HepG2 (cell line): ENCODE measurements around the gene C2orf80. TPM values are rescaled to one million over a fixed set of nuclear protein-coding genes. Genes with fewer than 3 reads are reported as not detected.

Source experiments
- ARNT ChIP-seq: fragments of 450-650 bp; IDR thresholded peaks from 2 replicates; pipeline ENCODE4 v1.6.1; 2017
- ARNT2 ChIP-seq: sonication (generic); formaldehyde crosslinking; IDR thresholded peaks from 2 replicates; pipeline ENCODE4 v1.8.0; 2022; ENCODE audit warnings: mild to moderate bottlenecking, low read depth, missing genetic modification reagents, moderate library complexity
- ASH2L ChIP-seq: fragments of 300-600, 200-600 bp; sonication (generic); IDR thresholded peaks from 2 replicates; pipeline ENCODE4 v1.7.0; 2017; ENCODE audit warnings: low read depth, mild to moderate bottlenecking, moderate library complexity, mixed read lengths, low read length; ENCODE audit not compliant: insufficient read length
- CBFB ChIP-seq: sonication (generic); formaldehyde crosslinking; IDR thresholded peaks from 2 replicates; pipeline ENCODE4 v1.4.0; 2020; ENCODE audit warnings: missing genetic modification reagents
- GATAD2A ChIP-seq: IDR thresholded peaks from 2 replicates; pipeline ENCODE4 v1.6.1; 2016
- HBP1 ChIP-seq: IDR thresholded peaks from 2 replicates; pipeline ENCODE4 v1.6.1; 2016; ENCODE audit warnings: low read depth, control low read depth
- KDM5B ChIP-seq: sonication (generic); formaldehyde crosslinking; IDR thresholded peaks from 2 replicates; pipeline ENCODE4 v1.4.0; 2020; ENCODE audit warnings: missing genetic modification reagents, mild to moderate bottlenecking, borderline replicate concordance
- KLF9 ChIP-seq: IDR thresholded peaks from 2 replicates; pipeline ENCODE4 v1.6.1; 2016; ENCODE audit warnings: low read depth
- NFKBIZ ChIP-seq: IDR thresholded peaks from 2 replicates; pipeline ENCODE4 v1.6.1; 2018; ENCODE audit warnings: missing genetic modification reagents, missing compliant biosample characterization
- NKX3-1 ChIP-seq: sonication (generic); formaldehyde crosslinking; IDR thresholded peaks from 2 replicates; pipeline ENCODE4 v1.5.0; 2020; ENCODE audit warnings: missing genetic modification reagents
- NPAS2 ChIP-seq: sonication (generic); formaldehyde crosslinking; IDR thresholded peaks from 2 replicates; pipeline ENCODE4 v1.8.0; 2022; ENCODE audit warnings: mild to moderate bottlenecking, missing genetic modification reagents, borderline replicate concordance
- RELA ChIP-seq: sonication (generic); formaldehyde crosslinking; IDR thresholded peaks from 2 replicates; pipeline ENCODE4 v1.4.0; 2020; ENCODE audit warnings: missing genetic modification reagents
- SALL1 ChIP-seq: sonication (generic); formaldehyde crosslinking; IDR thresholded peaks from 2 replicates; pipeline ENCODE4 v1.8.0; 2022; ENCODE audit warnings: mild to moderate bottlenecking, missing genetic modification reagents
- THYN1 ChIP-seq: sonication (generic); formaldehyde crosslinking; IDR thresholded peaks from 2 replicates; pipeline ENCODE4 v1.8.1; 2023; ENCODE audit warnings: low read depth, mild to moderate bottlenecking, moderate library complexity, missing genetic modification reagents, borderline replicate concordance
- ZBTB49 ChIP-seq: sonication (generic); formaldehyde crosslinking; IDR thresholded peaks from 2 replicates; pipeline ENCODE4 v1.4.0; 2020; ENCODE audit warnings: missing genetic modification reagents, borderline replicate concordance
- ZFP1 ChIP-seq: IDR thresholded peaks from 2 replicates; pipeline ENCODE4 v1.6.1; 2016
- ZNF235 ChIP-seq: sonication (generic); formaldehyde crosslinking; IDR thresholded peaks from 2 replicates; pipeline ENCODE4 v1.8.1; 2023; ENCODE audit warnings: mild to moderate bottlenecking, missing genetic modification reagents, borderline replicate concordance
- ZNF33A ChIP-seq: sonication (generic); formaldehyde crosslinking; IDR thresholded peaks from 2 replicates; pipeline ENCODE4 v1.5.1; 2020; ENCODE audit warnings: missing genetic modification reagents, mild to moderate bottlenecking, moderate library complexity, borderline replicate concordance
- ZNF44 ChIP-seq: sonication (generic); formaldehyde crosslinking; IDR thresholded peaks from 2 replicates; pipeline ENCODE4 v1.5.1; 2020; ENCODE audit warnings: mild to moderate bottlenecking, missing genetic modification reagents
- ZNF589 ChIP-seq: sonication (generic); formaldehyde crosslinking; conservative IDR thresholded peaks from 2 replicates; pipeline ENCODE4 v1.8.0; 2022; ENCODE audit warnings: mild to moderate bottlenecking, moderate library complexity, missing genetic modification reagents
- ZNF672 ChIP-seq: sonication (generic); formaldehyde crosslinking; IDR thresholded peaks from 2 replicates; pipeline ENCODE4 v1.8.1; 2022; ENCODE audit warnings: missing genetic modification reagents
- ZNF784 ChIP-seq: sonication (generic); formaldehyde crosslinking; IDR thresholded peaks from 2 replicates; pipeline ENCODE4 v1.5.1; 2020; ENCODE audit warnings: missing genetic modification reagents, mild to moderate bottlenecking, borderline replicate concordance
- polyA plus RNA-seq, 8 experiments: library from polyadenylated mRNA; depleted of rRNA in 3 of 8; stranded (reverse) in 7 of 8; unstranded in 1 of 8; fragments of >200 nt; fragmentation: Illumina TruSeq in 4 of 8; extraction: Trizol in 4 of 8; gene quantifications; 2 replicates each; pipeline versions ENCODE4 v1.2.1 to v1.2.3, GENCODE V29; 2011 to 2016; ENCODE audit warnings: low read depth in 4 of 8, missing spikeins in 1 of 8, mixed read lengths in 1 of 8; ENCODE audit not compliant: insufficient read depth in 1 of 8
- total RNA-seq, 5 experiments: library from RNA; depleted of rRNA; stranded (reverse); fragments of >200 nt; fragmentation: Illumina TruSeq; extraction: Trizol; gene quantifications; 2 replicates each; pipeline ENCODE4 v1.2.3, GENCODE V29; 2016; ENCODE audit warnings: low read depth in 1 of 5
- TF ChIP-seq, protein P1 (sequence below): sonication (generic); formaldehyde crosslinking; IDR thresholded peaks from 2 replicates; pipeline ENCODE4 v1.4.0; 2020; ENCODE audit warnings: missing genetic modification reagents, borderline replicate concordance

The C2orf80 gene
- total and polyA plus RNA-seq, 2 of the 13 experiments (the other 11 are each of a cell fraction or from before 2014, with no cell fraction given) = not detected

- TF ChIP-seq GATAD2A (CRISPR knock-in tag) = peak; percentile 76
- no peak for TF ChIP-seq CBFB (CRISPR knock-in tag)
- TF ChIP-seq ASH2L = peak; percentile 21
- TF ChIP-seq, protein P1, sequence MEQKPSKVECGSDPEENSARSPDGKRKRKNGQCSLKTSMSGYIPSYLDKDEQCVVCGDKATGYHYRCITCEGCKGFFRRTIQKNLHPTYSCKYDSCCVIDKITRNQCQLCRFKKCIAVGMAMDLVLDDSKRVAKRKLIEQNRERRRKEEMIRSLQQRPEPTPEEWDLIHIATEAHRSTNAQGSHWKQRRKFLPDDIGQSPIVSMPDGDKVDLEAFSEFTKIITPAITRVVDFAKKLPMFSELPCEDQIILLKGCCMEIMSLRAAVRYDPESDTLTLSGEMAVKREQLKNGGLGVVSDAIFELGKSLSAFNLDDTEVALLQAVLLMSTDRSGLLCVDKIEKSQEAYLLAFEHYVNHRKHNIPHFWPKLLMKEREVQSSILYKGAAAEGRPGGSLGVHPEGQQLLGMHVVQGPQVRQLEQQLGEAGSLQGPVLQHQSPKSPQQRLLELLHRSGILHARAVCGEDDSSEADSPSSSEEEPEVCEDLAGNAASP = no peak
- no peak for TF ChIP-seq ZBTB49
- peak; percentile 33; the same call in 1 of the 2 replicates for TF ChIP-seq SALL1
- TF ChIP-seq ZNF235 (CRISPR knock-in tag) = no peak
- no peak for TF ChIP-seq ZNF589 (CRISPR knock-in tag)
- no peak for TF ChIP-seq NKX3-1
- TF ChIP-seq NFKBIZ (CRISPR knock-in tag) = no peak; the same call in 1 of the 2 replicates
- no peak for TF ChIP-seq KDM5B
- no peak for TF ChIP-seq ARNT2
- TF ChIP-seq NPAS2 (CRISPR knock-in tag) = no peak
- no peak for TF ChIP-seq THYN1 (CRISPR knock-in tag)
- no peak for TF ChIP-seq ZNF784
- TF ChIP-seq ARNT = no peak
- no peak for TF ChIP-seq ZNF44 (CRISPR knock-in tag)
- TF ChIP-seq RELA (CRISPR knock-in tag) = no peak
- no peak for TF ChIP-seq HBP1 (CRISPR knock-in tag)
- no peak for TF ChIP-seq ZNF33A (CRISPR knock-in tag)
- no peak for TF ChIP-seq ZFP1
- 0 out of 2 replicates have a peak, but pooled peaks have one; percentile 20 for TF ChIP-seq KLF9 (CRISPR knock-in tag)
- no peak for TF ChIP-seq ZNF672 (CRISPR knock-in tag)
These were observed 46.7 kb downstream of the C2orf80 start (continued) for GRCh38 chr2:208142925-208143799.
